ENCODE measurements around the gene PTPN9.
A peak's percentile ranks its signal among the peaks of the same experiment; 100 is the strongest.
"Not testable (repeated sequence)": the region's sequence is repeated elsewhere in the genome, so short reads cannot be mapped to it uniquely, and the experiment has no call there.

Gene PTPN9

GRCh38 chr15:75578948-75579920 is at the start of gene PTPN9:
PTPN9 (minus strand) TSS chr15:75579315; CDS start chr15:75578776, 539 bp downstream.
- peak; percentile 81 to 83 for DNase-seq

- peak; percentile 95 to 96 for DNase-seq
Observed at GRCh38 chr15:75625542-75626347, 46.6 kb upstream of the PTPN9 start, which contains the start of gene SNUPN. SNUPN (minus strand) TSS chr15:75625725; CDS start chr15:75621051, 4,674 bp downstream.

GRCh38 chr15:75622505-75622904 is 43.4 kb upstream of the PTPN9 start:
- no peak for DNase-seq

GRCh38 chr15:75620841-75621391 is 41.8 kb upstream of the PTPN9 start:
- DNase-seq = peak in 1 of 2 experiments; percentile 25

- no peak for DNase-seq
Observed at GRCh38 chr15:75620058-75620820, 41.1 kb upstream of the PTPN9 start.

GRCh38 chr15:75616766-75617165 is 37.7 kb upstream of the PTPN9 start:
- DNase-seq = no peak

- peak in 1 of 2 experiments; percentile 27 for DNase-seq
Observed at GRCh38 chr15:75606711-75607699, 27.9 kb upstream of the PTPN9 start.

GRCh38 chr15:75606026-75606425 is 26.9 kb upstream of the PTPN9 start:
- DNase-seq = no peak

GRCh38 chr15:75599401-75599800 is 20.3 kb upstream of the PTPN9 start:
- DNase-seq = no peak

- DNase-seq = no peak
Observed at GRCh38 chr15:75598361-75598760, 19.2 kb upstream of the PTPN9 start.

GRCh38 chr15:75597667-75598341 is 18.7 kb upstream of the PTPN9 start:
- peak; percentile 49 to 52 for DNase-seq

GRCh38 chr15:75596703-75597345 is 17.7 kb upstream of the PTPN9 start:
- DNase-seq = no peak

GRCh38 chr15:75594276-75594675 is 15.2 kb upstream of the PTPN9 start:
- no peak for DNase-seq

GRCh38 chr15:75591655-75592364 is 12.7 kb upstream of the PTPN9 start:
- no peak for DNase-seq

- no peak for DNase-seq
Observed at GRCh38 chr15:75590239-75590638, 11.1 kb upstream of the PTPN9 start.

GRCh38 chr15:75589071-75589470 is 10.0 kb upstream of the PTPN9 start:
- DNase-seq = no peak

GRCh38 chr15:75586422-75586821 is 7.3 kb upstream of the PTPN9 start:
- DNase-seq = not testable (repeated sequence)

- no peak for DNase-seq
Observed at GRCh38 chr15:75584121-75584520, 5.0 kb upstream of the PTPN9 start.

- no peak for DNase-seq
Observed at GRCh38 chr15:75583701-75584100, 4.6 kb upstream of the PTPN9 start.

Data from activated T-cell treated with anti-CD3 and anti-CD28 coated beads, Interleukin-2, amount 50 U/mL, for 48 hours (primary cell).